Thyroid gland (tissue), 4 donors: ENCODE results near the gene CCL2.
A peak's percentile ranks its signal among the peaks of the same experiment; 100 is the strongest.

Experiments
- CTCF ChIP-seq, 6 experiments: fragments of 200-600 bp in 3 of 6; fragments of 450-650 bp in 3 of 6; sonication (generic) in 3 of 6; IDR thresholded peaks; one replicate each; pipeline ENCODE4 v1.5.1; 2016 to 2019; ENCODE audit warnings: antibody characterized with exemption in 6 of 6, mild to moderate bottlenecking in 2 of 6, inconsistent platforms in 1 of 6, moderate library complexity in 1 of 6
- POLR2A ChIP-seq, 2 donors: fragments of 450-650 bp; IDR thresholded peaks; one replicate each; pipeline ENCODE4 v1.6.1; 2017; ENCODE audit warnings: antibody characterized with exemption in 2 of 2, mild to moderate bottlenecking in 2 of 2, moderate library complexity in 1 of 2

GRCh38 chr17:34252444-34253138 lies 2.5 kb upstream of the CCL2 start:
- TF ChIP-seq CTCF (IDR thresholded peaks at IDR 0.05) (peak in 1 of 6 experiments; percentile 23), POLR2A (IDR thresholded peaks at IDR 0.05) (peak in 1 of 2 donors; percentile 56)
